HT1080 (cell line): Measurements from ENCODE around the gene CADM2. TPM values are rescaled to one million over a fixed set of nuclear protein-coding genes. Genes with fewer than 3 reads are reported as not detected.
A peak's percentile ranks its signal among the peaks of the same experiment; 100 is the strongest.
"Not testable (repeated sequence)": the region's sequence is repeated elsewhere in the genome, so short reads cannot be mapped to it uniquely, and the experiment has no call there.

Experiments used
- DNase-seq: peaks from one replicate; pipeline ENCODE4 v3.0.0-alpha.2; 2015; ENCODE audit warnings: low read depth
- total RNA-seq: library from RNA; depleted of rRNA; stranded (reverse); fragments of >200 nt; shearing (Covaris generic); gene quantifications from 2 replicates; pipeline ENCODE4 v1.2.3, GENCODE V29; 2014

Gene CADM2
- total RNA-seq, 1 experiment from 2014 or later, result not detected

- DNase-seq, result no peak
These were observed 674.1 kb downstream of the CADM2 start for GRCh38 chr3:85632921-85633320.

GRCh38 chr3:85652360-85652759 lies 693.6 kb downstream of the CADM2 start:
- no peak for DNase-seq

- DNase-seq, result no peak
These were observed 701.7 kb downstream of the CADM2 start for GRCh38 chr3:85660451-85660850.

- DNase-seq, result no peak
These were observed 703.7 kb downstream of the CADM2 start for GRCh38 chr3:85662462-85662861.

- no peak for DNase-seq
These were observed 709.0 kb downstream of the CADM2 start for GRCh38 chr3:85667744-85668143.

- peak; percentile 62 for DNase-seq
These were observed 711.9 kb downstream of the CADM2 start for GRCh38 chr3:85670634-85671205.

- DNase-seq, result no peak
These were observed 714.0 kb downstream of the CADM2 start for GRCh38 chr3:85672761-85673160.

GRCh38 chr3:85678713-85679112 lies 719.9 kb downstream of the CADM2 start:
- DNase-seq, result peak; percentile 47

- DNase-seq, result no peak
These were observed 723.1 kb downstream of the CADM2 start for GRCh38 chr3:85681906-85682305.

- no peak for DNase-seq
These were observed 732.4 kb downstream of the CADM2 start for GRCh38 chr3:85691196-85691595.

- DNase-seq, result no peak
These were observed 738.4 kb downstream of the CADM2 start for GRCh38 chr3:85697156-85697555.

- no peak for DNase-seq
These were observed 747.3 kb downstream of the CADM2 start for GRCh38 chr3:85706130-85706529.

GRCh38 chr3:85708325-85708724 lies 749.5 kb downstream of the CADM2 start:
- not testable (repeated sequence) for DNase-seq

GRCh38 chr3:85709346-85709892 lies 750.6 kb downstream of the CADM2 start:
- no peak for DNase-seq

- peak; percentile 55 for DNase-seq
These were observed 751.7 kb downstream of the CADM2 start for GRCh38 chr3:85710490-85710889.

GRCh38 chr3:85721409-85722145 lies 762.8 kb downstream of the CADM2 start:
- no peak for DNase-seq

GRCh38 chr3:85725809-85726208 lies 767.0 kb downstream of the CADM2 start:
- DNase-seq, result peak; percentile 3

- DNase-seq, result peak; percentile 60
These were observed 767.5 kb downstream of the CADM2 start for GRCh38 chr3:85726241-85726640.

GRCh38 chr3:85737846-85738245 lies 779.1 kb downstream of the CADM2 start:
- peak; percentile 3 for DNase-seq

- no peak for DNase-seq
These were observed 781.8 kb downstream of the CADM2 start for GRCh38 chr3:85740561-85740960.

- DNase-seq, result no peak
These were observed 799.7 kb downstream of the CADM2 start for GRCh38 chr3:85758442-85758841.

- peak; percentile 11 for DNase-seq
These were observed 801.6 kb downstream of the CADM2 start for GRCh38 chr3:85760342-85760741.

- no peak for DNase-seq
These were observed 822.0 kb downstream of the CADM2 start for GRCh38 chr3:85780806-85781205.
